SK-N-SH (cell line): Measurements from ENCODE around the gene C16orf78. TPM values are rescaled to one million over a fixed set of nuclear protein-coding genes. Genes with fewer than 3 reads are reported as not detected.

Source experiments
- CTCF ChIA-PET: fragments of 300-600, 350-600 bp; formaldehyde crosslinking; extraction: SDS; loops from one replicate; lab custom pipeline; 2021; lab: Yijun Ruan, JAX
- POLR2A ChIA-PET: fragments of 350-600 bp; sonication (Branson Sonifier 250); formaldehyde crosslinking; extraction: SDS; loops from one replicate; lab custom pipeline; 2020; ENCODE audit warnings: antibody characterized with exemption, inconsistent platforms; lab: Yijun Ruan, JAX
- DNase-seq: peaks from one replicate; pipeline ENCODE4 v3.0.0; 2012
- H2AFZ ChIP-seq: fragments of 200-600 bp; sonication (generic); 2 replicates; pipeline ENCODE4 v1.8.1; 2016; ENCODE audit warnings: antibody characterized with exemption, mild to moderate bottlenecking, low read depth
- H3F3A ChIP-seq: fragments of 200-600 bp; sonication (generic); replicated peaks from 2 replicates; pipeline ENCODE3; 2016; ENCODE audit warnings: antibody characterized with exemption, mild to moderate bottlenecking; ENCODE audit not compliant: insufficient read depth
- H3K27ac ChIP-seq, 2 experiments: fragments of 200-500 bp in 1 of 2; fragments of 200-600 bp in 1 of 2; sonication (Bioruptor generic) in 1 of 2; sonication (generic), shearing (Covaris generic) in 1 of 2; 2 replicates each; pipeline versions ENCODE4 v1.5.1 to v1.6.1; 2014 to 2016; ENCODE audit warnings: low read depth in 2 of 2, inconsistent platforms in 1 of 2, low read length in 1 of 2, mild to moderate bottlenecking in 1 of 2, mixed read lengths in 1 of 2
- H3K27me3 ChIP-seq: fragments of 200-600 bp; sonication (generic), shearing (Covaris generic); 2 replicates; pipeline ENCODE4 v1.6.1; 2016; ENCODE audit warnings: mixed run types; ENCODE audit not compliant: insufficient read depth
- H3K36me3 ChIP-seq, 2 experiments: fragments of 200-500 bp in 1 of 2; fragments of 200-600 bp in 1 of 2; sonication (Bioruptor generic) in 1 of 2; sonication (generic) in 1 of 2; replicated peaks in 1 of 2; 2 replicates each; pipeline versions ENCODE3 to v1.5.1; 2014 to 2016; ENCODE audit warnings: low read length in 1 of 2, mild to moderate bottlenecking in 1 of 2; ENCODE audit not compliant: insufficient read depth in 2 of 2, control insufficient read depth in 1 of 2
- H3K4me1 ChIP-seq, 2 experiments: fragments of 200-500 bp in 1 of 2; fragments of 200-600 bp in 1 of 2; sonication (Bioruptor generic) in 1 of 2; sonication (generic), shearing (Covaris generic) in 1 of 2; 2 replicates each; pipeline versions ENCODE4 v1.5.1 to v1.6.1; 2014 to 2016; ENCODE audit warnings: low read depth in 1 of 2, low read length in 1 of 2, mixed run types in 1 of 2; ENCODE audit not compliant: insufficient read depth in 2 of 2, control insufficient read depth in 1 of 2
- H3K4me2 ChIP-seq: fragments of 200-600 bp; sonication (generic), shearing (Covaris generic); 2 replicates; pipeline ENCODE4 v1.6.1; 2017; ENCODE audit warnings: mixed run types
- H3K4me3 ChIP-seq, 2 experiments: fragments of 200-500 bp in 1 of 2; fragments of 200-600 bp in 1 of 2; sonication (Bioruptor generic) in 1 of 2; sonication (generic), shearing (Covaris generic) in 1 of 2; 2 replicates each; pipeline versions ENCODE4 v1.5.1 to v1.8.1; 2014 to 2016; ENCODE audit warnings: low read depth in 2 of 2, inconsistent platforms in 1 of 2, low read length in 1 of 2, mild to moderate bottlenecking in 1 of 2, mixed read lengths in 1 of 2, moderate library complexity in 1 of 2
- H3K79me2 ChIP-seq: fragments of 200-600 bp; sonication (generic); 2 replicates; pipeline ENCODE4 v1.8.1; 2017; ENCODE audit warnings: mild to moderate bottlenecking; ENCODE audit not compliant: insufficient read depth
- H3K9ac ChIP-seq: fragments of 200-600 bp; sonication (generic); 2 replicates; pipeline ENCODE4 v1.6.1; 2017; ENCODE audit warnings: mixed run types
- H3K9me2 ChIP-seq: fragments of 200-600 bp; sonication (generic); 2 replicates; pipeline ENCODE4 v1.6.1; 2017; ENCODE audit warnings: mixed run types
- H3K9me3 ChIP-seq: fragments of 200-600 bp; sonication (generic); 2 replicates; pipeline ENCODE4 v1.6.1; 2017; ENCODE audit warnings: mixed run types, mild to moderate bottlenecking, moderate library complexity
- H4K20me1 ChIP-seq: fragments of 200-600 bp; sonication (generic); 2 replicates; pipeline ENCODE4 v1.6.1; 2017; ENCODE audit warnings: mild to moderate bottlenecking, mixed run types; ENCODE audit not compliant: insufficient read depth
- CTCF ChIP-seq: fragments of 200-600 bp; sonication (generic); IDR thresholded peaks from 2 replicates; pipeline ENCODE4 v1.6.1; 2017; ENCODE audit warnings: antibody characterized with exemption, mild to moderate bottlenecking, moderate library complexity
- ELF1 ChIP-seq: IDR thresholded peaks from 2 replicates; pipeline ENCODE4 v1.4.0; 2012
- EZH2phosphoT487 ChIP-seq: fragments of 200-600 bp; sonication (generic); IDR thresholded peaks from 2 replicates; pipeline ENCODE4 v1.6.1; 2017; ENCODE audit warnings: low read depth, mixed run types, mild to moderate bottlenecking, antibody characterized with exemption, moderate library complexity, borderline replicate concordance
- FOXJ3 ChIP-seq: sonication (generic); formaldehyde crosslinking; IDR thresholded peaks from 2 replicates; pipeline ENCODE4 v1.5.1; 2020; ENCODE audit warnings: mild to moderate bottlenecking, missing genetic modification reagents
- MAX ChIP-seq: IDR thresholded peaks from 2 replicates; pipeline ENCODE4 v1.4.0; 2012; ENCODE audit warnings: low read depth
- MXI1 ChIP-seq: IDR thresholded peaks from 2 replicates; pipeline ENCODE4 v1.6.1; 2012; ENCODE audit warnings: mild to moderate bottlenecking, low read depth, low read length, improper control_type of control experiment
- POLR2AphosphoS5 ChIP-seq: IDR thresholded peaks from 2 replicates; pipeline ENCODE4 v1.6.1; 2012; ENCODE audit warnings: low read depth, low read length
- RCOR1 ChIP-seq: fragments of 150-350 bp; IDR thresholded peaks from 2 replicates; pipeline ENCODE4 v1.6.1; 2017; ENCODE audit warnings: antibody characterized with exemption, low read length
- RFX5 ChIP-seq: IDR thresholded peaks from 2 replicates; pipeline ENCODE4 v1.6.1; 2012; ENCODE audit warnings: mild to moderate bottlenecking, improper control_type of control experiment, low read length
- YY1 ChIP-seq: IDR thresholded peaks from 2 replicates; pipeline ENCODE4 v1.4.0; 2012; ENCODE audit warnings: low read depth, mild to moderate bottlenecking
- WGBS: methylation state at CpG from one replicate; pipeline ENCODE4 v1.1.6; 2017; ENCODE audit warnings: low lambda C conversion rate; 5-methylcytosine and 5-hydroxymethylcytosine counted together
- polyA plus RNA-seq, 3 experiments: library from polyadenylated mRNA; depleted of rRNA; stranded (reverse); fragments of >200 nt; gene quantifications; 2 replicates each; pipeline ENCODE4 v1.2.3, GENCODE V29; 2012
- TF ChIP-seq, protein P1 (sequence below): IDR thresholded peaks from 2 replicates; pipeline ENCODE4 v1.6.1; 2012; ENCODE audit warnings: mild to moderate bottlenecking, low read depth, low read length, moderate library complexity

The C16orf78 gene
- polyA plus RNA-seq, 1 of the 3 experiments (the other 2 are of a cell fraction): not detected

- H3K9me2 ChIP-seq: no peaks in the 10 kb centered on the region
- no peak overlapping the region for H3K9ac ChIP-seq
- DNase-seq: no peak
- no peak overlapping the region for H2AFZ ChIP-seq
- H3K9me3 ChIP-seq: no peaks in the 10 kb centered on the region
- H3K36me3 ChIP-seq: no peaks in the 10 kb centered on the region
- no peaks in the 10 kb centered on the region for H3K79me2 ChIP-seq
- H3K27me3 ChIP-seq: no peaks in the 10 kb centered on the region
- POLR2A ChIA-PET: no interaction called here
- H3K4me1 ChIP-seq: no peaks in the 10 kb centered on the region
- no peak overlapping the region for H3K4me3 ChIP-seq
- WGBS: 0% methylated on average over 1 of the region's 3 CpGs
- H3F3A ChIP-seq: no peaks in the 10 kb centered on the region
- H3K27ac ChIP-seq: no peak overlapping the region
- CTCF ChIA-PET: interaction anchor here (0.6 to 1.6 kb wide), 6 partner anchors 9 to 683 kb away, joined by 3 to 6 read pairs (median 4); no protein-coding TSS in a partner anchor
- H4K20me1 ChIP-seq: no peaks in the 10 kb centered on the region
- TF ChIP-seq CTCF (no peak), ELF1 (no peak), EZH2phosphoT487 (no peak), POLR2AphosphoS5 (no peak), MXI1 (no peak), YY1 (no peak), RFX5 (no peak), MAX (no peak), RCOR1 (no peak), FOXJ3 (no peak)
- TF ChIP-seq, protein P1, sequence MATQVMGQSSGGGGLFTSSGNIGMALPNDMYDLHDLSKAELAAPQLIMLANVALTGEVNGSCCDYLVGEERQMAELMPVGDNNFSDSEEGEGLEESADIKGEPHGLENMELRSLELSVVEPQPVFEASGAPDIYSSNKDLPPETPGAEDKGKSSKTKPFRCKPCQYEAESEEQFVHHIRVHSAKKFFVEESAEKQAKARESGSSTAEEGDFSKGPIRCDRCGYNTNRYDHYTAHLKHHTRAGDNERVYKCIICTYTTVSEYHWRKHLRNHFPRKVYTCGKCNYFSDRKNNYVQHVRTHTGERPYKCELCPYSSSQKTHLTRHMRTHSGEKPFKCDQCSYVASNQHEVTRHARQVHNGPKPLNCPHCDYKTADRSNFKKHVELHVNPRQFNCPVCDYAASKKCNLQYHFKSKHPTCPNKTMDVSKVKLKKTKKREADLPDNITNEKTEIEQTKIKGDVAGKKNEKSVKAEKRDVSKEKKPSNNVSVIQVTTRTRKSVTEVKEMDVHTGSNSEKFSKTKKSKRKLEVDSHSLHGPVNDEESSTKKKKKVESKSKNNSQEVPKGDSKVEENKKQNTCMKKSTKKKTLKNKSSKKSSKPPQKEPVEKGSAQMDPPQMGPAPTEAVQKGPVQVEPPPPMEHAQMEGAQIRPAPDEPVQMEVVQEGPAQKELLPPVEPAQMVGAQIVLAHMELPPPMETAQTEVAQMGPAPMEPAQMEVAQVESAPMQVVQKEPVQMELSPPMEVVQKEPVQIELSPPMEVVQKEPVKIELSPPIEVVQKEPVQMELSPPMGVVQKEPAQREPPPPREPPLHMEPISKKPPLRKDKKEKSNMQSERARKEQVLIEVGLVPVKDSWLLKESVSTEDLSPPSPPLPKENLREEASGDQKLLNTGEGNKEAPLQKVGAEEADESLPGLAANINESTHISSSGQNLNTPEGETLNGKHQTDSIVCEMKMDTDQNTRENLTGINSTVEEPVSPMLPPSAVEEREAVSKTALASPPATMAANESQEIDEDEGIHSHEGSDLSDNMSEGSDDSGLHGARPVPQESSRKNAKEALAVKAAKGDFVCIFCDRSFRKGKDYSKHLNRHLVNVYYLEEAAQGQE: no peak
- no peak overlapping the region for H3K4me2 ChIP-seq
Measured at GRCh38 chr16:49369651-49370611, 3.7 kb upstream of the C16orf78 start.
